ENCODE data around the gene HS1BP3.

Gene HS1BP3, protein sequence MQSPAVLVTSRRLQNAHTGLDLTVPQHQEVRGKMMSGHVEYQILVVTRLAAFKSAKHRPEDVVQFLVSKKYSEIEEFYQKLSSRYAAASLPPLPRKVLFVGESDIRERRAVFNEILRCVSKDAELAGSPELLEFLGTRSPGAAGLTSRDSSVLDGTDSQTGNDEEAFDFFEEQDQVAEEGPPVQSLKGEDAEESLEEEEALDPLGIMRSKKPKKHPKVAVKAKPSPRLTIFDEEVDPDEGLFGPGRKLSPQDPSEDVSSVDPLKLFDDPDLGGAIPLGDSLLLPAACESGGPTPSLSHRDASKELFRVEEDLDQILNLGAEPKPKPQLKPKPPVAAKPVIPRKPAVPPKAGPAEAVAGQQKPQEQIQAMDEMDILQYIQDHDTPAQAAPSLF

DNA sequence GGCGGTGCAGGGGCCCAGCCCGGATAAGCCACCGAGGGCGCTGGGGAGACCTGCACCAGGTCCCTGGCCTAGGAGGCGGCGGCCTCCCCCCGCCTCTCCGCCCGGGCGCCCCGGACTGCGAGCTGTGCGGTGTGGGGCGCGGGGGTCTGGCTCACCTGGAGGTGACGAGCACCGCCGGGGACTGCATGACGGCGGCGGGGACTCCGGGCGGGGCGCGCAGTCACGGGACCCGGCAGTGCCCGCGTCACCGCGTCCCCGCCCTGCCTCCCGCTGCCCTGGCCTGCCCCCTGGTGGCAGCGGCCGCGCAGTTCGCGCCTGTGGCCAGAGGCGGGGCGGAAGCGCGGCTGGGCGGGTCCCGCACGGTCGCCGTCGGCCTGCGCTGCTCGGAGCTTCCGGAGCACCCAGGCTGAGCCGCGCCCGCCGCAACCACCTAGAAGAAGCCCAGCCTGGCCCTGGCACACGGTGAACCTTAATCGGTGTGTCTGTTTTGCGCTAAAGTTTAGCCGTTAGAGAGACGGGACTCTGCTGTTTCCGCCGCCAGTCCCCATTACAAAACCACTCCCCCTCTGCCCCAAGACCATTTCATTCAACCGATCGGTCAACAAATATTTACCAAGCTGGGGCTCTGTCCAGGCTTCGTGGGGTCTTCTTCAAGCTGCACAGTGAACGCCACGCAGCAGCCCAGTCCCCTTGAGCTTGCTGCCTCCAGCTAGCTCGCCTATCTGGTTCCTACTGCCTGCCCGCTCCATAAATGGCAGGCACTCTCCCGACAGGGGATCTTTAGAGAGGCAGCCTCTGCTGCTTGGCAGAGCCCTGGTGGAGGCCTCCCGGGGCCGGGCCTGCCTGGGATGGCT, at the start of gene HS1BP3:
Gene HS1BP3 (minus strand): TSS at position 222 of the 854 bp plus-strand sequence. CDS start 35 bp downstream, at position 187.
- TF ChIP-seq, protein P1, sequence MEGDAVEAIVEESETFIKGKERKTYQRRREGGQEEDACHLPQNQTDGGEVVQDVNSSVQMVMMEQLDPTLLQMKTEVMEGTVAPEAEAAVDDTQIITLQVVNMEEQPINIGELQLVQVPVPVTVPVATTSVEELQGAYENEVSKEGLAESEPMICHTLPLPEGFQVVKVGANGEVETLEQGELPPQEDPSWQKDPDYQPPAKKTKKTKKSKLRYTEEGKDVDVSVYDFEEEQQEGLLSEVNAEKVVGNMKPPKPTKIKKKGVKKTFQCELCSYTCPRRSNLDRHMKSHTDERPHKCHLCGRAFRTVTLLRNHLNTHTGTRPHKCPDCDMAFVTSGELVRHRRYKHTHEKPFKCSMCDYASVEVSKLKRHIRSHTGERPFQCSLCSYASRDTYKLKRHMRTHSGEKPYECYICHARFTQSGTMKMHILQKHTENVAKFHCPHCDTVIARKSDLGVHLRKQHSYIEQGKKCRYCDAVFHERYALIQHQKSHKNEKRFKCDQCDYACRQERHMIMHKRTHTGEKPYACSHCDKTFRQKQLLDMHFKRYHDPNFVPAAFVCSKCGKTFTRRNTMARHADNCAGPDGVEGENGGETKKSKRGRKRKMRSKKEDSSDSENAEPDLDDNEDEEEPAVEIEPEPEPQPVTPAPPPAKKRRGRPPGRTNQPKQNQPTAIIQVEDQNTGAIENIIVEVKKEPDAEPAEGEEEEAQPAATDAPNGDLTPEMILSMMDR (IDR thresholded peaks at IDR 0.05; ENCODE audit: insufficient read depth, low read depth, low read length, missing control alignments) = peak; percentile 91
- peak within 1 kb of the TSS; percentile 68 for H3K4me3 ChIP-seq (ENCODE audit: low read depth, low read length)
- peak; percentile 93 for DNase-seq (ENCODE audit: low read depth)

DNA sequence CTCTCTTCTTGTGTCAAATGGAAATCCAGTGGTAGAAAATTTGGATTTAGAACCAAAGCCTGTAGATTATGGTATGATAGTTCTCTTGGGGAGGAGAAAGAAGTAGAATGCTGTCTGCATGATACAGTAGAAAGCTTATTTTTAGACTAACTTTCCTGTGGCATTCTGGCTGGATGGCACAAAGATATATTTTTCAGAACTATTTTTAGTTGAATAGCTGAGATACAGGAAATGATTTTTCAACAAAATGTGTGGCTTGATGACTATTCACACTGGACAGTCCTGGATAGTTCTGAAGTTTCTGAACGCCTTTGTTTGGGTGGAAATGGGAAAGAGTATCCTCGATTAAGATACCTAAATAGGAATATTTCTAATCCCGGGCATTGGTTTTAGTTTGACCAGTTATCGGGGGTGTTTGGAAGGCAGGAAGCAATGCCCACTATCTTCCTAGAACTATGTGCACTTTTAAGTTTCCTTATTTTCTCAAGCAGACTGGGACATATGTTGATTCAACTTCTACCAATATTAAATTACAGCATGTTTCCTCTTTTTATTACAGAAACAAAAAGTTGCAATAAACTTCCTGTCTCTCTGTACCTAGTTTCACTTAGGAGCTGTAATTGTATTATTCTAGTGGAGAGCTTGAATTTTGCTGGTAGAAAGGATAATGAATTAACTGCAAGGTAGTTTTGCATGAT, 48.2 kb upstream of the HS1BP3 start:
- no peak overlapping the region for H3K4me3 ChIP-seq (ENCODE audit: low read depth, low read length)
- DNase-seq (ENCODE audit: low read depth) = no peak
- TF ChIP-seq, protein P1 (IDR thresholded peaks at IDR 0.05; ENCODE audit: insufficient read depth, low read depth, low read length, missing control alignments) = no peak

DNA sequence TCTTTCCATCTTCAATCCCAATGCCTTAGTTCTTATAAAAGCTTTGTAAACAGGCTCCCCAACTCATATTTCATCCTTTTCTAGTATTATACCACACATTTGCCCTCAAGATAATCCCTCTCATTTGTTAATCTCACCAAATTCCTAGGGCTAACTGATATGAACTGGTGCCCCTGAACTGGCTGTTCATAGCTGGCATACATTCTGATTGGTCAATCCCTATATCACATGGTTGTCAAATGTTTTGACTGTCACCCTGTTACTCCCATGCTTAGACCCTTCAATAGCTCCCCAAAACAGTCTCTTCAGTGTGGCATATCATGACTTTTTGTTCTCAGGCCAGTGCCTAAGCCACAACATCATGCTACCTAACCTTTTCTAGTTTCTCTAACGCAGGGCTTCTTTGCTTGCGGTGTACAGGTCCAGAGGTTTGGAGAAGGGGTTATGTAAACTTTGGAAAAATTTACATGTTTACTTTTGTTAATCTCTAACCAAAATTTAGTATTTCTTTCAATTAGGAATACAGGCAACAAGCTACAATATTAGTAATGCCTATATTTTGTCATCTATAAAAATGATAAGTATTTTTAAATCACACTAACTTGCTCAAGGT, 46.5 kb upstream of the HS1BP3 start:
- no peak overlapping the region for H3K4me3 ChIP-seq (ENCODE audit: low read depth, low read length)
- TF ChIP-seq, protein P1 (IDR thresholded peaks at IDR 0.05; ENCODE audit: insufficient read depth, low read depth, low read length, missing control alignments) = no peak
- DNase-seq (ENCODE audit: low read depth) = no peak

DNA sequence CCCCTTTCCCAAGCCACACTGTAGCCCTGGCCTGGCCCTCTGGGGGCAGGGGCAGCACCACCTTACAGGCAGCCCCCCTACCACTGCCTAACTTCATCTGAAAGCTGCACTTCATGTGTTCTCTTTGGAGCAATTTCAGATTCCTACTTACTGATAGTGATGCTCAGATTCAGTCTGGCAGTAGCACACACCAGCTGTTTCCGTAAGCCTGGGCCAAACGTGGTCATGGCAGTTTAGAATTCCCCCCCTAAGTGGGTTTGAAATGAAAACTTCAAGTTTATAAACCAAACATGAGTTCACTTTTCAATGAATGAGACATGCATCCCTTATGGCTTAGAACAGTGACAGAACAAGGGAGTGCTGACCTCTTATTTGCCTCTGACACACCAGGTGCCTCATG, 45.5 kb upstream of the HS1BP3 start:
- DNase-seq (ENCODE audit: low read depth) = no peak
- TF ChIP-seq, protein P1 (IDR thresholded peaks at IDR 0.05; ENCODE audit: insufficient read depth, low read depth, low read length, missing control alignments) = no peak
- H3K4me3 ChIP-seq (ENCODE audit: low read depth, low read length) = no peak overlapping the region

DNA sequence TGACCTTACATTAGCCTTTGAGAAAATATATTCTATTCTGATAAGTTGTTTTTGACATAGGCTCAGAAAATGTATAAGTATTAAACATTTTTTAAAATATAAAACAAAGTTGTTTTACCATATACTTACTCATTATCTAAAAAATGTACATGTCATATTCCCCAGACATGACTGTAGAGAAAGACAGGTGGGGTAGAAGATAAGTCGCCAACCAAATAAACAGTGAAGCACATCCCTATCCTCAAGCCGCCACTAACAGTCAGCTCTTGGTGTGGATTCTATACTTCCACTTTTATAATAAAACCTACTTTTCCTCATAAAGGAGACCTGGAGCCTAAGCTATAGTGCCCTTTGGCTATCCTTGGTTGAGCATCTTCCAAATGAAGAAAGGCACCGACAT, 42.4 kb upstream of the HS1BP3 start:
- no peak overlapping the region for H3K4me3 ChIP-seq (ENCODE audit: low read depth, low read length)
- DNase-seq (ENCODE audit: low read depth) = no peak
- TF ChIP-seq, protein P1 (IDR thresholded peaks at IDR 0.05; ENCODE audit: insufficient read depth, low read depth, low read length, missing control alignments) = no peak

DNA sequence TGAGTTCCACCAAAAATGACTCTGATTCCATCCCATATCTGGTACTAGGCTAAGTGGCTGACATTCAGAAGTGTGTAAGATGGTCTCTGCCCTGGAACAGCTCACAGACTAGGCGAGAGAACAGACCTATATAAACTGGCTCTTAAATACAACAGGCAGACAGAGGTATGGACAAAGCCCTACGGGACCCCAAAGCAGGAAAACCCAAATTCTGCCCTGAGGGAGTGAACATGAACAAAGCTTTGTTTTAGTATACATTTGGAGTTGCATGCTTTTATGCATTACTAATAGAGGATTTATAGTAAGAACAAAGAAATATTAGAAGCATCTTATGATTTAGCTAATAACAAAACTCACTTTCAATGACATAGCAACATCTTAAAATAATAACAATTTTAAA, 41.2 kb upstream of the HS1BP3 start:
- no peak for DNase-seq (ENCODE audit: low read depth)

More for the DNA sequence above, 41.2 kb upstream of the HS1BP3 start:
- H3K4me3 ChIP-seq (ENCODE audit: low read depth, low read length) = no peak overlapping the region
- TF ChIP-seq, protein P1 (IDR thresholded peaks at IDR 0.05; ENCODE audit: insufficient read depth, low read depth, low read length, missing control alignments) = no peak

Measured in GM12865 (cell line).